Activated T-helper 1 cell treated with Interleukin-2 at 50 U/mL for 16 hours (primary cell): ENCODE data around the gene CAAP1.
"Not testable (repeated sequence)": the region's sequence is repeated elsewhere in the genome, so short reads cannot be mapped to it uniquely, and the experiment has no call there.

ENCODE experiments used
- DNase-seq: peaks from one replicate; pipeline ENCODE4 v3.0.0-alpha.2; 2020; ENCODE audit warnings: low read depth

Gene CAAP1, protein sequence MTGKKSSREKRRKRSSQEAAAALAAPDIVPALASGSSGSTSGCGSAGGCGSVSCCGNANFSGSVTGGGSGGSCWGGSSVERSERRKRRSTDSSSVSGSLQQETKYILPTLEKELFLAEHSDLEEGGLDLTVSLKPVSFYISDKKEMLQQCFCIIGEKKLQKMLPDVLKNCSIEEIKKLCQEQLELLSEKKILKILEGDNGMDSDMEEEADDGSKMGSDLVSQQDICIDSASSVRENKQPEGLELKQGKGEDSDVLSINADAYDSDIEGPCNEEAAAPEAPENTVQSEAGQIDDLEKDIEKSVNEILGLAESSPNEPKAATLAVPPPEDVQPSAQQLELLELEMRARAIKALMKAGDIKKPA

DNA sequence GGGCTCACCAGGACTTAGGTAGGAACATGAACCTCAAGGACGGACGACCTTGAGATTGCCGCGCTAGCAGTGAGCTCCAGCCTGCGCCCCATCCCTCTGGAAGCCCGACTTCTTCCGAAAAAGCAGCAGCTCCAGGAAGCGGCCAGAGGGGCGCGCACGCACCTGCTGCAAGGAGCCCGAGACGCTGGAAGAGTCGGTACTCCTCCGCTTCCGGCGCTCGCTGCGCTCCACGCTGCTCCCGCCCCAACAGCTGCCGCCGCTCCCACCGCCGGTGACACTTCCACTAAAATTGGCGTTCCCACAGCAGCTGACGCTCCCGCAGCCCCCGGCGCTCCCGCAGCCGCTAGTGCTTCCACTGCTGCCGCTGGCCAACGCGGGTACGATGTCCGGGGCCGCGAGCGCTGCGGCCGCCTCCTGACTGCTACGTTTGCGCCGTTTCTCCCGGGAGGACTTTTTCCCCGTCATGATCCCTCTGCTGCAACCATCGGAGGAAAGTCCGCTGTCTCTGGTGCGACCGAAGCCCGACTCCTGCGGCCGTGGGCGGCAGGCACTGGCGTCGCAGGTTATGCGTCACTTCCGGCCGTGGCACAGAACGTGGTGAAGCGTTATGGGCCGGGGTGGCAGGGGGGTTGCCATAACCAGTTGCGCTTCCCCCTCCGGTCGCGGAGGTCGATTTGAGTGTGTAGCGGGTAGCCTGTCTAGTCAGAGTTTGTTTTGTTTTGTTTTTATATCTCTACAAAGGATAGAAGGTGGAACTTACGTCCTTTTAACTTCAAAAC is at the start of gene CAAP1:
Gene CAAP1 (minus strand): TSS at position 552 of the 779 bp plus-strand sequence. CDS start 87 bp downstream, at position 465.
- peak; percentile 82 for DNase-seq

DNA sequence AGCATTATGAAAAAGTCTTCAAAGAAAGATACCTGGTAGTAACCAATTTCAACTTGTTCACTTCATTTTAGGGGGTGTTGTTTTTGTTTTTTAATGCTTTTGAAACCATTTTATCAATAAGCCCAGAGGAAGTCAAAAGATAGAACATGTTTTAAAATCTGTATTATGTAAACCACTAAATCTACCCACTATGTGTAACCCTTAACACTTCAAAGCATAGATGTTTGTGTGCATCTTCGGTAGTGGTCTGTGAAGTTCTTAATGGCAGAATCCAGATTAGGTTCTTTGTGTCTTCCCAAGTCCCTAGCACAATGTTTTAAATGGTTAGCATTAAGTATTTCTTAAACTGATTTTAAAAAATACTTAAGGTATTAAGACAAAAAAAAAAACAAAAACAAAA is 48.2 kb upstream of the CAAP1 start:
- no peak for DNase-seq

DNA sequence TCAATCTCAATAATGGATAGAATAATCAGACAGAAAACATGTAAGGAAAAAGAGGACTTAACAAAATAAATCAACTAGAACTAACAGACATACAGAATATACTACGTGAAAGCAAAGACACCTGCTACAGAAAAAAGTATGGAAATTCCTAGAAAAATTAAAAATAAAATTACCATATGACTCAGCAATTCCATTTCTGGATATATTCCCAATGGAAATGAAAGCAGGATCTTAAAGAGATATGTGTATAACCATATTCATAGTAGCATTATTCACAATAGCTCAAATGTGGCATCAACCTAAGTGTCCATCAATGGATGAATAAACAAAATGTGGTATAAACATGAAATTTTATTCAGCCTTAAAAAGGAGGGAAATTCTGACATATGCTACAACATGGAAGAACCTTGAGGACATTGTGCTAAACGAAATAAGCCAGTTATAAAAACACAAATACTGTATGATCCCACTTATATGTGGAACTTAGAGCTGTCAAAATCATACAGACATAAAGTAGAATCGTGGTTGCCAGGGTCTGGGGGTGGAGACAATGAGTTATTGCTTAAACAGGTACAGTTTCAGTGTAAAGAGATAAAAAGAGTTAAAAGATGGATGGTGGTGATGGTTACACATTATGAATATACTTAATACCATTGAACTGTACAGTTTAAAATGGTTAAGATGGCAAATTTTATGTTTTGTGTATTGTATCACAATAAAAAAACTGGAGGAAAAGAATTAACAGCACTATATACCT is 47.5 kb upstream of the CAAP1 start:
- DNase-seq: no peak

GRCh38 chr9:26937816-26938371 is 45.3 kb upstream of the CAAP1 start:
- DNase-seq: no peak

- no peak for DNase-seq
These were observed 43.2 kb upstream of the CAAP1 start for GRCh38 chr9:26935847-26936246.

DNA sequence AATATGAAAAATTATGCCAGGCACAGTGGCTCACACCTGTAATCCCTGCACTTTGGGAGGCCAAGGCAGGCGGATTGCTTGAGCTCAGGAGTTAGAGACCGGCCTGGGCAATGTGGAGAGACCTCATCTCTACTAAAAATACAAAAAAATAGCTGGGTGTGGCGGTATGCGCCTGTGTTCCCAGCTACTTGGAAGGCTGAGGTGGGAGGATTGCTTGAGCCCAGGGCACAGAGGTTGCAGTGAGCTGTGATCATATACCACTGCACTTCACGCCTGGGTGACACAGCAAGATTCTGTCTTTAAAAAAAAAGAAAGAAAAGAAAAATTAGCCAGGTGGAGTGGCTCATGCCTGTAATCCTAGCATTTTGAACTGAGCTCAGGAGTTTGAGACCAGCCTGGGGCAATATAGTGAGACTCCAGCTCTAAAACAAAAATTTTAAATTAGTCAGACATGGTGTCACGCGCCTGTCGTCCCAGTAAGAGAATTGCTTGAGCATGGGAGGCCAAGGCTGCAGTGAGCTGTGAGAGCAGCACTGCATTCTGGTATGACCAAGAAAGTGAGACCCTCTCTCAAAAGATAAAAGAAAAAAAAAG is 36.4 kb upstream of the CAAP1 start:
- DNase-seq: no peak

GRCh38 chr9:26925609-26926008 is 33.0 kb upstream of the CAAP1 start:
- DNase-seq: no peak

DNA sequence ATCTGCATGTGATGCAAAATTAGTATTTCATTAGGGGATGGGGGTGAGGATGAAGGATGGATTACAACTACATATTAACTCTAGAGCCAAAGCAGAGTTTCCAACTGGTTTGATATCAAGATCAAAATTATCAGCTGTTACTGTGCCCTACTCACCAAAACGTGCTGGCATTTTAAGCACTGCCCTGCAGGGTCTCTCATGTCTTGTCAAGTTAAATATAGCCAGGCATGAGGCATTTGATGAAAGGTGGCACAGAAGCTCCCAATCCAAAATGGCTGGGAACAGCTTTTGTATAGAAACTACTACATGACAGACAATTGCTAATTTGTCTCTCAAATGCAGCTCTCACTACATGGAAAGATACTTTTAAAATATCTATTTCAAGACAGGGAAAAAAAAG is 27.1 kb upstream of the CAAP1 start:
- no peak for DNase-seq

GRCh38 chr9:26913138-26913668 is 20.6 kb upstream of the CAAP1 start:
- no peak for DNase-seq

DNA sequence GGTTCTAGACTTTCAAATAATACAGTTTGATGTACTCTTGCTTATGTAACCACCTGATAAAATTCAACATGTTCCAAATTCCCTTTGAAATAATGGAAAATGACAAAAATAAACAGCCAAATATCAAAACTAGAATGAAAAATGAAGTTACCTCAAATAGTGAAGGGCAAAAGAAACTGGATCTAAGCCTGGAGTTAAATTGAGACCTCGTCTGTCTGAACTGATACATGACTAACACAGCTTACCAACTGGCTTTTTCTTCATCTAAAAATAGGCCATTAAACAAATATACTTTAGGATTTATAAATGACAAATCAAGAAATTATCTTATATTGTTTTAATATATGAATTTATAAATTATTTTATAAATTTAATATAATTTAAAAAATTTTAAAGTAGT is 12.1 kb upstream of the CAAP1 start:
- DNase-seq: no peak

- no peak for DNase-seq
These were observed 11.5 kb upstream of the CAAP1 start for GRCh38 chr9:26904070-26904469.

GRCh38 chr9:26893030-26893676 is 551 bp upstream of the CAAP1 start:
- no peak for DNase-seq

DNA sequence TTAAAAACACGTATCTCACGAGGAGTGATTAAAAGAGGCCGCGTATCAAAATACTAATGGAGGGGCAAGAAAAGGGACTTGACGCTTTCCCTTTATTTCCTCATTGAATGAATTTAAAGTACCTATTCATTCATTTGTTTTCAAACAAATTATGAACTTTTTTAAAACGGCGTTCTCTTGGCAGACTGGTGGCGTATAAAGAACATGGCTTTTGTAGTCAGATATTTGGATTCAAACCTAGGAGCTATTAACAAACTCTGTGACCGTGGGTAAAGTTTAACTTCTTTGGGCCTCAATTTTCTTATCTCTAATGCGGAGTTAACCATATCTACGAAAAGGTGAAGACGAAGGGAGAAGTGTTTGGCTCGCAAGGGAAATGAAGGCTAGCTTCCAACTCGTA is 876 bp downstream of the CAAP1 start:
- DNase-seq: no peak

DNA sequence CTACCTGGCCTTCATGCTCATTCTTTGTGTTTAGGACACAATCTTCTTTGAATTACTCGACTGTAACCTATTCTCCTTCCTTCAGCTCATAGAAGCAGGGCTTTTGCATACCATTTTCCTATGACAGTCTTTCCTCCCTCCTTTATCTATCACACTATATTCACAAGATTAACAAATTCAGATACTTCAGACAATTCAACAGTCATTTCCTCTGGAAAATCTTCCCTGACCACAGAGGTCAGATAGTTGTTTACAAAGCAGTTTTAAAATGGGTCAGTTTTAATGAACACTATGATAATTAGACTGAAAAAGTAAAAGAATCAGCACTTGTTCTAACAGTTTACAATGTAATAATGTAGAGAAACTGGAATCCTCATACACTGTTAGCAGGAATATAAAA is 4.3 kb downstream of the CAAP1 start:
- no peak for DNase-seq

- DNase-seq: no peak
These were observed 10.4 kb downstream of the CAAP1 start for GRCh38 chr9:26882154-26882553.

- DNase-seq: no peak
These were observed 12.3 kb downstream of the CAAP1 start for GRCh38 chr9:26880262-26880661.

DNA sequence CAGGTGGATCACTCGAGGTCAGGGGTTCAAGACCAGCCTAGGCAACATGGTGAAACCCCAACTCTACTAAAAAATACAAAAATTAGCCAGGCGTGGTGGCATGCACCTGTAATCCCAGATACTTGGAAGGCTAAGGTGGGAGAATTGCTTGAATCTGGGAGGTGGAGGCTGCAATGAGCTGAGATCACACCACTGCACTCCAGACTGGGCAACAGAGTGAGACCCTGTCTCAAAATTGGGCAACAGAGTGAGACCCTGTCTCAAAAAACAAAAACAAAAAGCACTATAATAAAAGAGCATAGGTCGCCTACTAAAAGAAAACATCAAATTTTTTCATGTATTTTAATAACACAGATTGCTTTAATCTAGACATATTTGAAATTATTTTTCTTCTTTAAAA is 17.4 kb downstream of the CAAP1 start:
- not testable (repeated sequence) for DNase-seq

GRCh38 chr9:26870292-26870691 is 22.3 kb downstream of the CAAP1 start:
- no peak for DNase-seq

DNA sequence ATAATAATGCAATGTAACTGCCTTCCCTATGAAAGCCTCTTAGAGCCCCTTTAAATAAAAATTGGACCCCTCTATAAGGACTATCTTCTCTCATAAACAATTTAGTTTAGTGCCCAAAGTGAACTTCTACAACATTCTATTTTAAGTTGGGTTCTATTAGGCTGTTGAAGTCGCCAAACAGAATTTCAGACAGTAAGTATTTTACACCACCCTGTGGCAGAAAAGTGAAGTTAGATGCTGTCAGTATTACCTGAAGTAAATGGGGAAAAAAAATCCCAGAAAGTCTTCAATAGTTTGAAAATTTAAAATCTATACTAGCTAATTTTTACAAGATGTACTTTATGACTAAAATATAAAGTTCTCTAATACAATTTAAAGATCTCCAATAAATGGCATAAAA is 29.5 kb downstream of the CAAP1 start:
- DNase-seq: no peak

GRCh38 chr9:26856413-26857032 is 36.1 kb downstream of the CAAP1 start:
- DNase-seq: no peak

DNA sequence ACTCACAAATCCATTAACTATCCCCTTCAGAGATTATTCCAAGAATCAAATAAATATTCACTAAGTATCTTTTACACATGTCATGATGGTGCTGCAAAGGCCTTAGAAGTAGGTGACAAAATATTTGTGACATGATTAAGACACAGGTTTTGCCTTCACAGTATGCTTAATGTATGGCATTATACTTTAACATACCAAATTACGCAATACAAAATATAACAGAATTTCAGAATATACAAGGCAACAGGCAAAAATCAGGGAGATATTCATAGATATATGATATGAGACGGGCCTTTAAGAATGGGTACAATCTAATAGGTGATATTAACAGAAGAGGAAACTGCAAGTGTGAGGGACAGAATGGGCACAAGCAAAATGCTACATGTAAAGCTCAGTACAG is 41.6 kb downstream of the CAAP1 start:
- no peak for DNase-seq
